NCI-H2081 treated with DMSO at 0.1 percent for 48 hours (cell line): ENCODE data around the gene RSAD1.

ENCODE experiments used
- DNase-seq: peaks from one replicate; lab custom pipeline; 2025; lab: John Stamatoyannopoulos, UW

The RSAD1 gene

DNA sequence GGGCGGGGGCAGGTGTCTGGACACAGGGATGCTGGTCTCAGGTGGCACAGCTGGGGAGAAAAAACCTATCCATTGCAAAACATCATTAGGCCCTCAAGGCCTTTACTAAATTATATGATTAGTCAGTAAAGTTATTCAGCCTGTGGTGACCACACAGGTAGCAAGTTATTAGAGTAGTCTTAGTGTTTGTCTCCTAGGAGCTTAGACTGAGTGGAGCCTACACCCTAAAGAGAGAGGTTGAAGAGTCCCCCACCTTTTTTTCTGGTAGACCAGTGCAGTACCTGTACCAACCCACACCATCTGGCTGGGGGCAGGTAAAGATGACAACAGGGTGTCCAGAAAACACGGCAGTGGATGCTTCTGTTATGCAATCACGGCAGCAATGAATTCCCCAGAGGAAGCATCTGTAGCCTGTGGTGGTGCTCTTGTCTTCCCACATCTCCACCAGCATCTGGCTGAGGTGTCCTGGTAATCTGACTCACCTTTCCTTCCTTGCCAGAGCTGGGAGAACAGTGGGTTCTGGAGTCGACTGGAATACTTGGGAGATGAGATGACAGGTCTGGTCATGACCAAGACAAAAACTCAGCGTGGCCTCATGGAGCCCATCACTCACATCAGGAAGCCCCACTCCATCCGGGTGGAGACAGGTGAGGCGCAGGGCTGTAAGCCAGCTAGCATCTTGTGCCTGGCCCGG is 40.6 kb downstream of the RSAD1 start:
- DNase-seq = no peak

DNA sequence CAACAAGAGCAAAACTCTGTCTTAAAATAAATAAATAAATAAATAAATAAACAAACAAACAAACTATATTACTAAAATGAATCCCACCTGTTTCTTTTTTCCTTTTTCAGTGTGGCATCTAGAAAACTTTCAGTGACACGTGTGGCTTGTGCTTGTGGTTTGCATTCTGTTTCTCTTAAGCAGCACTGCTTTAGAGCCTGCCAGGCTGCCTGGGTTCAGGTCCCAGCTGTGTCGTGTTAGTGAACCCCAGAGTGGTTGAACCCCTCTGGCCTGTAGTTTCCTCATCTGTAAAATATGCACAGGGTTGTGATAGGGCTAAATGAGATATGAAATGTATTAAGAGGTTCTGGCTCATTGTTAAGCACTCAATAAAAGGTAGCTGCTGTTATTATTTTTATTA is 41.8 kb downstream of the RSAD1 start:
- no peak for DNase-seq

- no peak for DNase-seq
Measured at GRCh38 chr17:50521514-50521913, 42.9 kb downstream of the RSAD1 start.

DNA sequence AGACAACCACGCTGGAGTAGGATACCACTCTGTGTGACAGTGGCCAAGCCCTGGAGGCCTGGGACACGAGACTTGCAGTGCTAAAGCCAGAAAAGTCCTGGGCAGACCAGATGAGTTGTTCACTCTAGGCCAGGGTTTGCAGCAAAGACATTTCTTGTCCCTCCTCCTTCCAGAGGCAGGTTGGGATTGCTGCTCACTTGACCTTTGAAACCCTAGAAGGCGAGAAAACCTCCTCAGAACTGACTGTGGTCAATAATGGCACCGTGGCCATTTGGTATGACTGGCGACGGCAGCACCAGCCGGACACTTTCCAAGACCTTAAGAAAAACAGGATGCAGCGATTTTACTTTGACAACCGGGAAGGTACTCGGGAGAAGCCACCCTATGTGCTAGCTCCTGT is 44.1 kb downstream of the RSAD1 start:
- DNase-seq = no peak

DNA sequence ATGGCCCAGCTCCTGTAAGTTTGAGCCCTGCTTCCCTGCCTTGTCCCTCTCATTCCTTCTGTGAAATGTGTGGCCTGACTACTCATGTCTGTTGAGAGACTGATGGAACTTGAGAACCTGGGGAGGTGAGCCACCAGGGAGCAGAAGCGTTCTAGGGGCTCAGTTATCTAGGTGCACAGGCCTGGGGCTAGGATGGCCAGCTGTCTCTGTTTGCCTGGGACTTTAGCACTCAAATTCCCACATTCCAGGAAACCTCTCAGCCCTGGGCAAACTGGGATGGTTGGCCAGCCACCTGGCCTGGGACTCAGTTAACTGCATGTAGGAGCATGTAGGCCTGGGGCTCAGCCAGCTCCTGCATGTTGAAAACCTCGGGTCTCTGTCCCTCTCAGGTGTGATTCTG is 44.5 kb downstream of the RSAD1 start:
- no peak for DNase-seq

- DNase-seq = no peak
Measured at GRCh38 chr17:50524838-50525237, 46.2 kb downstream of the RSAD1 start.

GRCh38 chr17:50527155-50527762 is 48.6 kb downstream of the RSAD1 start:
- no peak for DNase-seq

DNA sequence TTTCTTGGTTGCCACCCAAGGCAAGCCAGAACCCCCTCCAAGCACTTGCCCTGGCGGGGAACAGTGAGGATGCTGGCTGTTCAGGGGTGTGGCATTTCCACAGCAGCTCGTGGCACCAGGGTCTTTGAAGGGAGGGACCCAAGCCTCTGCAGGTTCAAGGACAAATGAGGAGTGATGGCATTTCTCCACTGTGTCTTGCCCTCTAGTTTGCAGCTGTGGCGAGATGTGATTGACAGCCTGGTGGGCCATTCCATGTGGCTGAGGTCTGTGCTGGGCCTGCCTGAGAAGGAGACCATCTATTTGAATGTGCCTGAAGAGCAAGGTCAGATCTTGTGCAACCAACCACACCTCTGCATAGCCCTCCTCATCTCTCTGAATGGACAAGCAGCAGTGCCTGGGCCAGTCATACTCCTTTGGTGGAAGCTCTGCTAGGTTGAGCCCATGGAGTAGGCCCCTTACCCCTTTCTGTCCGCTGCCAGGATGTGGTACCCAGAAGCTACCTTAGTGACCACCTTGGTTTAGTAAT is 49.4 kb downstream of the RSAD1 start:
- no peak for DNase-seq

- no peak for DNase-seq
Measured at GRCh38 chr17:50529849-50530248, 51.2 kb downstream of the RSAD1 start.

DNA sequence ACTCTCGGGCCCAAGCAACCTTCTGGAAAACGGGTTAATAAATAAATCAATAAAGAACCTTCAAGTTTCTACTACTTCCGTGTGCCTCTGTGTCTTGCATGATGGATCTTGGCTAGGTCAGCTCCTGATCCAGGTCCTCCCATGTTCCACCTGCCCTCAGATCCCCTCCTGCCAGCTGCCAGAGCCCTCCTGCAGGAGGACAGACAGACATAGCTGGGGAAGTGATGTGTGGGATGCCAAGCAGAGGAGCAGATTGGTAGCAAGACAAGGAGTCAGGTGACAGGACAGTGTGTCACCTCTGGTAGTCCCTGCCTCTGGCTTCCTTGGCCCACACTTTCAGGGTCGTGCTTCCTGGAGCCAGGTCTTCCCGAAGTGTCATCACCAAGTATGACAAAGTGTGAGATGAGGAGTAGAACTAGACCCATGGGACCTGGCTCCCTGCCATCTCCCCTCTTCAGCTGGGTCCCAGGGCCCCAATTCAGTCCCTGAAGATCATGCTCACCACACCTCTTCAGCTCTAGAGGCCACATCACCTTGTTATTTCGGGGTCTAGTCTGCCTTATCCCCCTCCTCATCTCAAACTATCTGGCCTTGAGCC is 52.9 kb downstream of the RSAD1 start:
- no peak for DNase-seq

- DNase-seq = no peak
Measured at GRCh38 chr17:50532452-50533024, 53.9 kb downstream of the RSAD1 start, which contains the start of gene EPN3. TSS of gene EPN3 (plus strand) at chr17:50532735. CDS start at chr17:50536557, 3,822 bp downstream.

- DNase-seq = no peak
Measured at GRCh38 chr17:50533185-50533584, 54.5 kb downstream of the RSAD1 start.

GRCh38 chr17:50533720-50534148 is 55.1 kb downstream of the RSAD1 start:
- no peak for DNase-seq

- no peak for DNase-seq
Measured at GRCh38 chr17:50534222-50534978, 55.7 kb downstream of the RSAD1 start.

DNA sequence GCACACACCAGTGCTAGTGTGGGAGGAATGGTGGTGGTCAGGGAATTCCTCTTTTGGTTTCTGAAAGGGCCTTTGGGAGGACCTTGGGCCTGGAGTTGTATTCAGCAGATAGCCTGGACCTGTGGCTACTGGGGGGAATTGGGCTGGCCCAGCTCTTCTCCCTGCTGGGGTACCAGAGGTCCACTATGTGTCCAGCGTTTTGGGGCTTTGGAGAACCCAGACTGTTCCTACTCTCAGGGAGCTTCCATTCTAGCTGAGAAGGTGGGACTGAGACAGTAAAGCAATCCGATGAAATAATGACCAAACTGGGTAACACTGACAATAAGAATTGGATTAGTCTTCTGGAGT is 56.3 kb downstream of the RSAD1 start:
- DNase-seq = no peak

DNA sequence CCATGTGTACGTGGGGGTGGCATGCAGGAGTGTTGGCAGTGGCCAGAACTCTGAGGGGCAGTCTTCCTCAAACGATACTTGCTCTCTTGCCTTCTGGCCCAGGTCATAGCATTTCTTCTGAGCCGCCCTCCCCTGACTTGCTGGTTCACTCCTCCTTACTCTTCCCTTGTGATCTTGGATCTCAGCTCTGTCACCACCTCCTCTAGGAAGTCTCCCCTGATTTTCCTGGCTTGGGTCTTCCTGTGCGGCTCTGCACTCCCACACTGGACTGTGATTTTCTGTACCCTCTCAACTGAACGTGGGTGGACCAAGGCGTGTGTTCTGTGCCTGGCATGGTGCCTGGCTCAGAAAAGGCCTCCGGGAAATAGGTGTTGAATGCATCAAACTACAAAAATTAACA is 56.7 kb downstream of the RSAD1 start:
- DNase-seq = no peak
